RWPE1 (cell line): Measurements from ENCODE around the gene ADIPOQ.
"Not testable (repeated sequence)": the region's sequence is repeated elsewhere in the genome, so short reads cannot be mapped to it uniquely, and the experiment has no call there.

Source experiments
- CTCF ChIA-PET: fragments of 350-600 bp; sonication (Branson Sonifier 250); formaldehyde crosslinking; extraction: SDS; loops from one replicate; lab custom pipeline; 2021; lab: Yijun Ruan, JAX
- POLR2A ChIA-PET: fragments of 400-600 bp; formaldehyde crosslinking; extraction: SDS; loops from one replicate; lab custom pipeline; 2020; ENCODE audit warnings: antibody characterized with exemption; ENCODE audit not compliant: low non-redundant PET; lab: Yijun Ruan, JAX
- DNase-seq: peaks from one replicate; pipeline ENCODE4 v3.0.0; 2012; ENCODE audit warnings: low spot score
- H3K27ac ChIP-seq: fragments of 450-650 bp; 2 replicates; pipeline ENCODE4 v1.5.1; 2017
- CTCF ChIP-seq: fragments of 450-650 bp; conservative IDR thresholded peaks from 2 replicates; pipeline ENCODE4 v1.5.1; 2017; ENCODE audit warnings: low read depth, mild to moderate bottlenecking

ADIPOQ gene

GRCh38 chr3:186841620-186842019, 890 bp upstream of the ADIPOQ start:
- POLR2A ChIA-PET, result no interaction called here
- no peak for DNase-seq
- CTCF ChIA-PET, result no interaction called here
- no peak for TF ChIP-seq CTCF
- no peak overlapping the region for H3K27ac ChIP-seq

GRCh38 chr3:186843039-186843432, 526 bp downstream of the ADIPOQ start:
- TF ChIP-seq CTCF, result no peak
- CTCF ChIA-PET, result interaction anchor here (0.6 kb wide), 1 partner anchor 241 kb away, joined by 4 read pairs; no protein-coding TSS in a partner anchor
- no peak overlapping the region for H3K27ac ChIP-seq
- DNase-seq, result no peak
- POLR2A ChIA-PET, result no interaction called here

- no peak for TF ChIP-seq CTCF
- CTCF ChIA-PET, result no interaction called here
- H3K27ac ChIP-seq, result no peak overlapping the region
- DNase-seq, result no peak
- POLR2A ChIA-PET, result no interaction called here
Observed at GRCh38 chr3:186844908-186845307, 2.4 kb downstream of the ADIPOQ start.

GRCh38 chr3:186845756-186846155, 3.2 kb downstream of the ADIPOQ start:
- DNase-seq, result no peak
- CTCF ChIA-PET, result no interaction called here
- POLR2A ChIA-PET, result no interaction called here
- H3K27ac ChIP-seq, result no peak overlapping the region
- TF ChIP-seq CTCF, result no peak

GRCh38 chr3:186847437-186847836, 4.9 kb downstream of the ADIPOQ start:
- H3K27ac ChIP-seq, result no peak overlapping the region
- no peak for TF ChIP-seq CTCF
- POLR2A ChIA-PET, result no interaction called here
- CTCF ChIA-PET, result interaction anchor here (0.6 kb wide), 1 partner anchor 92 kb away, joined by 3 read pairs; no protein-coding TSS in a partner anchor
- no peak for DNase-seq

GRCh38 chr3:186849374-186849975, 7.0 kb downstream of the ADIPOQ start:
- H3K27ac ChIP-seq, result no peak overlapping the region
- ChIA-PET CTCF (interaction anchor here (0.6 to 1.2 kb wide), 13 partner anchors 23 to 641 kb away, joined by 3 to 16 read pairs (median 3); no protein-coding TSS in a partner anchor), POLR2A (no interaction called here)
- DNase-seq, result peak; percentile 55
- peak; percentile 45 for TF ChIP-seq CTCF

- DNase-seq, POLR2A ChIA-PET: not testable (repeated sequence)
- CTCF ChIA-PET, result interaction anchor here (0.7 to 1.0 kb wide), 2 partner anchors 313 to 343 kb away, joined by 3 to 5 read pairs; no protein-coding TSS in a partner anchor
Observed at GRCh38 chr3:186851835-186852234, 9.3 kb downstream of the ADIPOQ start.

More at GRCh38 chr3:186851835-186852234, 9.3 kb downstream of the ADIPOQ start:
- not testable (repeated sequence) for H3K27ac ChIP-seq
